PC-9 (cell line): ENCODE results near the gene KIF21A. TPM values are rescaled to one million over a fixed set of nuclear protein-coding genes. Genes with fewer than 3 reads are reported as not detected.

ENCODE experiments used
- BruUV-seq: library from RNA; stranded (reverse); fragments of 400-500 nt; replicated peaks from 2 replicates; lab custom pipeline; 2021; lab: Mats Ljungman, UMichigan
- CTCF ChIA-PET: fragments of 300-600 bp; sonication (Branson Sonifier 250); formaldehyde crosslinking; loops from one replicate; lab custom pipeline; 2022; ENCODE audit warnings: antibody characterized with exemption; lab: Charles Lee
- POLR2A ChIA-PET: fragments of 300-600 bp; sonication (Branson Sonifier 250); formaldehyde crosslinking; loops from one replicate; lab custom pipeline; 2022; ENCODE audit warnings: antibody characterized with exemption; ENCODE audit not compliant: unreplicated experiment; lab: Charles Lee
- DNase-seq, 2 experiments: peaks; one replicate each; pipeline versions ENCODE4 v3.0.0 to v3.0.0-alpha.2; 2015 to 2022; ENCODE audit warnings: mixed read lengths in 1 of 2
- H2AFZ ChIP-seq: fragments of 200-600 bp; sonication (generic); 2 replicates; pipeline ENCODE4 v1.8.1; 2017; ENCODE audit warnings: antibody characterized with exemption
- H3F3A ChIP-seq: fragments of 200-600 bp; sonication (generic); 2 replicates; pipeline ENCODE4 v1.8.1; 2017; ENCODE audit warnings: antibody characterized with exemption, mild to moderate bottlenecking, low read depth; ENCODE audit not compliant: insufficient read depth
- H3K27ac ChIP-seq: fragments of 200-600 bp; sonication (generic); 2 replicates; pipeline ENCODE4 v1.6.1; 2016; ENCODE audit warnings: mixed run types
- H3K27me3 ChIP-seq: fragments of 200-600 bp; sonication (generic); 2 replicates; pipeline ENCODE4 v1.6.1; 2016; ENCODE audit warnings: low read depth, mixed run types; ENCODE audit not compliant: insufficient read depth
- H3K36me3 ChIP-seq: fragments of 200-600 bp; sonication (generic); 2 replicates; pipeline ENCODE4 v1.6.1; 2016; ENCODE audit warnings: low read depth, mixed run types
- H3K4me1 ChIP-seq: fragments of 200-600 bp; sonication (generic); replicated peaks from 2 replicates; pipeline ENCODE4 v1.6.1; 2016; ENCODE audit warnings: mixed run types; ENCODE audit not compliant: insufficient read depth
- H3K4me2 ChIP-seq: fragments of 200-600 bp; sonication (generic); 2 replicates; pipeline ENCODE4 v1.6.1; 2017; ENCODE audit warnings: mixed run types
- H3K4me3 ChIP-seq: fragments of 200-600 bp; sonication (generic); 2 replicates; pipeline ENCODE4 v1.6.1; 2016; ENCODE audit warnings: mixed run types
- H3K79me2 ChIP-seq: fragments of 200-600 bp; sonication (generic); 2 replicates; pipeline ENCODE4 v1.6.1; 2017; ENCODE audit warnings: low read depth, mixed run types
- H3K9me2 ChIP-seq: fragments of 200-600 bp; sonication (generic); 2 replicates; pipeline ENCODE4 v1.8.1; 2017; ENCODE audit warnings: mild to moderate bottlenecking; ENCODE audit not compliant: insufficient read depth
- H3K9me3 ChIP-seq: fragments of 200-600 bp; sonication (generic); 2 replicates; pipeline ENCODE4 v1.8.1; 2016; ENCODE audit warnings: low read depth; ENCODE audit not compliant: insufficient read depth
- H4K20me1 ChIP-seq: fragments of 200-600 bp; sonication (generic); 2 replicates; pipeline ENCODE4 v1.8.1; 2017; ENCODE audit not compliant: insufficient read depth
- EZH2 ChIP-seq: fragments of 200-600 bp; sonication (generic); IDR thresholded peaks from 2 replicates; pipeline ENCODE4 v1.8.0; 2017; ENCODE audit warnings: antibody characterized with exemption, low read depth
- intact Hi-C: fragments of 100-400 bp; cut with micrococcal nuclease; formaldehyde crosslinking; loops from one replicate; pipeline ENCODE4 v1.10.0; 2022; ENCODE audit not compliant: unreplicated experiment
- total RNA-seq: library from RNA; stranded (reverse); gene quantifications from 2 replicates; pipeline ENCODE4 v1.2.3, GENCODE V29; 2021
- TF ChIP-seq, protein P1 (sequence below): fragments of 200-600 bp; sonication (generic); conservative IDR thresholded peaks from 2 replicates; pipeline ENCODE4 v1.6.1; 2017; ENCODE audit warnings: mixed run types, antibody characterized with exemption, mild to moderate bottlenecking, moderate library complexity

Gene KIF21A
- total RNA-seq, 1 experiment from 2014 or later, result 13.6 TPM

DNA sequence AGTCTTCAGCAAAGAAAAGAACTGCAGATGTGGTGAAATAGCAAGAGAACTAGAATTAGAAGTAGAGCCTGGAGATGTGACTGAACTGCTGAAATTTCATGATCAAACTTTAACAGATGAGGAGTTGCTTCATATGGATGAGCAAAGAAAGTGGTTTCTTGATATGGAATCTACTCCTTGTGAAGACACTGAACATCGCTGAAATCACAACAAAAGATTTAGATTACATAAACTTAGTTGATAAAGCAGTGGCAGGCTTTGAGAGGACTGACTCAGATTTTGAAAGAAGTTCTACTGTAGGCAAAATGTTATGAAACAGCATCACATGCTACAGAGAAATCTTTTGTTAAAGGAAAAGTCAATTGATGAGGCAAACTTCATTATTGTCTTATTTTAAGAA, 175.0 kb downstream of the KIF21A start:
- H3K27ac ChIP-seq, result no peak overlapping the region
- no peak overlapping the region for H3K4me2 ChIP-seq
- no peaks in the 10 kb centered on the region for H3K4me1 ChIP-seq
- no peak overlapping the region for H2AFZ ChIP-seq
- TF ChIP-seq, protein P1, sequence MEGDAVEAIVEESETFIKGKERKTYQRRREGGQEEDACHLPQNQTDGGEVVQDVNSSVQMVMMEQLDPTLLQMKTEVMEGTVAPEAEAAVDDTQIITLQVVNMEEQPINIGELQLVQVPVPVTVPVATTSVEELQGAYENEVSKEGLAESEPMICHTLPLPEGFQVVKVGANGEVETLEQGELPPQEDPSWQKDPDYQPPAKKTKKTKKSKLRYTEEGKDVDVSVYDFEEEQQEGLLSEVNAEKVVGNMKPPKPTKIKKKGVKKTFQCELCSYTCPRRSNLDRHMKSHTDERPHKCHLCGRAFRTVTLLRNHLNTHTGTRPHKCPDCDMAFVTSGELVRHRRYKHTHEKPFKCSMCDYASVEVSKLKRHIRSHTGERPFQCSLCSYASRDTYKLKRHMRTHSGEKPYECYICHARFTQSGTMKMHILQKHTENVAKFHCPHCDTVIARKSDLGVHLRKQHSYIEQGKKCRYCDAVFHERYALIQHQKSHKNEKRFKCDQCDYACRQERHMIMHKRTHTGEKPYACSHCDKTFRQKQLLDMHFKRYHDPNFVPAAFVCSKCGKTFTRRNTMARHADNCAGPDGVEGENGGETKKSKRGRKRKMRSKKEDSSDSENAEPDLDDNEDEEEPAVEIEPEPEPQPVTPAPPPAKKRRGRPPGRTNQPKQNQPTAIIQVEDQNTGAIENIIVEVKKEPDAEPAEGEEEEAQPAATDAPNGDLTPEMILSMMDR, result no peak
- no peak for TF ChIP-seq EZH2
- H3K9me3 ChIP-seq, result no peaks in the 10 kb centered on the region
- no peaks in the 10 kb centered on the region for H3K9me2 ChIP-seq
- no TSS peak for BruUV-seq
- H4K20me1 ChIP-seq, result no peaks in the 10 kb centered on the region
- intact Hi-C loops, result no loop called here
- H3F3A ChIP-seq, result no peaks in the 10 kb centered on the region
- H3K4me3 ChIP-seq, result no peak overlapping the region
- H3K27me3 ChIP-seq, result no peaks in the 10 kb centered on the region
- no peaks in the 10 kb centered on the region for H3K79me2 ChIP-seq
- no peaks in the 10 kb centered on the region for H3K36me3 ChIP-seq
- ChIA-PET CTCF (no interaction called here), POLR2A (no interaction called here)
- no peak for DNase-seq

DNA sequence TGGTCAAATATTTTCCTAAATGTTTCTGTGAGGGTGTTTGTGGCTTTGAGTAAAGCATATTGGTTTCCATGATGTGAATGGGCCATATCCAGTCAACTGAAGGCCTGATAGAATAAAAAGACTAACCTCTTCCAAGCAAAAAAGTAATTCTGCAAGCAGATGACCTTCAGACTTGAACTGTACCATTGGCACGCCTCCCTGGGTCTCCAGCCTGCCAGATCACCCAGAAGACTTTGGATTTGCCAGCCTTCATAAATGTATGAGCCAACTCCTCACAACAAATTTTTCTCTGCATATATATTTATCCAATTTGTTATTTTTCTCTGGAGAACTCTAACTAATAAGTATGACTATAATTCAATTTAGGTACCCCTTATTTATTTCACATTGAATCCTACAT, 190.3 kb downstream of the KIF21A start:
- DNase-seq, result no peak
- intact Hi-C loops, result no loop called here
- no peaks in the 10 kb centered on the region for H3K9me3 ChIP-seq
- H3F3A ChIP-seq, result no peaks in the 10 kb centered on the region
- H4K20me1 ChIP-seq, result no peaks in the 10 kb centered on the region
- no peaks in the 10 kb centered on the region for H3K27me3 ChIP-seq
- no peak overlapping the region for H3K4me2 ChIP-seq
- no peak overlapping the region for H2AFZ ChIP-seq
- no peaks in the 10 kb centered on the region for H3K4me1 ChIP-seq
- H3K36me3 ChIP-seq, result no peaks in the 10 kb centered on the region
- CTCF ChIA-PET, result no interaction called here
- no peaks in the 10 kb centered on the region for H3K9me2 ChIP-seq
- no peak overlapping the region for H3K4me3 ChIP-seq
- TF ChIP-seq, protein P1, result no peak
- TF ChIP-seq EZH2, result no peak
- POLR2A ChIA-PET, result no interaction called here
- no peaks in the 10 kb centered on the region for H3K79me2 ChIP-seq
- no peak overlapping the region for H3K27ac ChIP-seq
- no TSS peak for BruUV-seq

Other genes with a start within 250 kb of the KIF21A start
- gene ABCD2, start 176.7 kb upstream of the KIF21A start, total RNA-seq, result not detected in 2 replicates